PFSK-1 (cell line): ENCODE results near the gene CES3.

Experiments
- FOXP2 ChIP-seq: optimal IDR thresholded peaks from 2 replicates; pipeline ENCODE3; 2011; ENCODE audit warnings: borderline replicate concordance, control low read depth, inconsistent platforms; ENCODE audit not compliant: insufficient read depth; ENCODE audit errors: extremely low read length, extremely low read depth
- POLR2AphosphoS5 ChIP-seq: IDR thresholded peaks from 2 replicates; pipeline ENCODE4 v1.6.1; 2012; ENCODE audit warnings: low read depth, mild to moderate bottlenecking, control low read depth, low read length, moderate library complexity
- REST ChIP-seq, 2 experiments: IDR thresholded peaks; 2 replicates each; pipeline versions ENCODE4 v1.6.1 to v1.8.0; 2011 to 2012; ENCODE audit warnings: low read depth in 2 of 2, low read length in 2 of 2, control low read depth in 1 of 2, inconsistent platforms in 1 of 2, mild to moderate bottlenecking in 1 of 2, moderate library complexity in 1 of 2; ENCODE audit not compliant: insufficient read depth in 1 of 2
- SIN3A ChIP-seq: IDR thresholded peaks from 2 replicates; pipeline ENCODE4 v1.6.1; 2012; ENCODE audit warnings: mild to moderate bottlenecking, low read length, moderate library complexity, borderline replicate concordance; ENCODE audit not compliant: insufficient read depth
- TAF1 ChIP-seq: IDR thresholded peaks from 2 replicates; pipeline ENCODE4 v1.6.1; 2012; ENCODE audit warnings: low read length, control low read depth, borderline replicate concordance; ENCODE audit not compliant: insufficient read depth

The CES3 gene

GRCh38 chr16:66988197-66988788 is 27.2 kb downstream of the CES3 start, which contains the start of gene CES4A:
Gene CES4A, plus strand, starts transcription at chr16:66988589. Its CDS starts 184 bp downstream, at chr16:66988773.
- TF ChIP-seq FOXP2 (no peak), REST (IDR thresholded peaks at IDR 0.05; ENCODE audit: insufficient read depth in 1 of 2, low read depth in 2 of 2, low read length in 2 of 2) (no peak), TAF1 (no peak)

GRCh38 chr16:66991545-66992077 is 30.5 kb downstream of the CES3 start:
- TF ChIP-seq REST (IDR thresholded peaks at IDR 0.05; ENCODE audit: insufficient read depth in 1 of 2, low read depth in 2 of 2, low read length in 2 of 2) = no peak
- no peak for TF ChIP-seq POLR2AphosphoS5
- no peak for TF ChIP-seq SIN3A
- TF ChIP-seq TAF1 = no peak

- TF ChIP-seq FOXP2 (no peak), REST (IDR thresholded peaks at IDR 0.05; ENCODE audit: insufficient read depth in 1 of 2, low read depth in 2 of 2, low read length in 2 of 2) (no peak), SIN3A (no peak), TAF1 (no peak), POLR2AphosphoS5 (no peak)
These were observed 35.4 kb downstream of the CES3 start for GRCh38 chr16:66996324-66996982.

- TF ChIP-seq TAF1 = no peak
- TF ChIP-seq REST (IDR thresholded peaks at IDR 0.05; ENCODE audit: insufficient read depth in 1 of 2, low read depth in 2 of 2, low read length in 2 of 2) = no peak
- TF ChIP-seq FOXP2 = no peak
- no peak for TF ChIP-seq SIN3A
- TF ChIP-seq POLR2AphosphoS5 = no peak
These were observed 35.9 kb downstream of the CES3 start for GRCh38 chr16:66996983-66997358.
